Measurements from ENCODE around the gene STARD10.

STARD10 gene

GRCh38 chr11:72766152-72766902, 27.5 kb downstream of the STARD10 start:
- H3K27me3 Mint-ChIP-seq = peaks cover 30% of the 10 kb centered on the region
- H3K4me3 Mint-ChIP-seq = no peak overlapping the region
- CTCF ChIA-PET = interaction anchor here (0.6 kb wide), 1 partner anchor 42 kb away, joined by 3 read pairs; no protein-coding TSS in a partner anchor
- peaks cover 4% of the 10 kb centered on the region for H3K4me1 Mint-ChIP-seq
- H3K9me3 Mint-ChIP-seq = no peaks in the 10 kb centered on the region
- no peak overlapping the region for H3K27ac Mint-ChIP-seq
- DNase-seq = no peak
- no peaks in the 10 kb centered on the region for H3K36me3 Mint-ChIP-seq

- no peak overlapping the region for H3K27ac Mint-ChIP-seq
- H3K27me3 Mint-ChIP-seq = peaks cover 20% of the 10 kb centered on the region
- H3K36me3 Mint-ChIP-seq = no peaks in the 10 kb centered on the region
- CTCF ChIA-PET = no interaction called here
- peaks cover 5% of the 10 kb centered on the region for H3K4me1 Mint-ChIP-seq
- H3K9me3 Mint-ChIP-seq = no peaks in the 10 kb centered on the region
- no peak overlapping the region for H3K4me3 Mint-ChIP-seq
- DNase-seq = no peak
Measured at GRCh38 chr11:72764503-72764902, 29.3 kb downstream of the STARD10 start.

- no peaks in the 10 kb centered on the region for H3K36me3 Mint-ChIP-seq
- CTCF ChIA-PET = no interaction called here
- no peak overlapping the region for H3K4me3 Mint-ChIP-seq
- H3K4me1 Mint-ChIP-seq = peaks cover 6% of the 10 kb centered on the region
- H3K9me3 Mint-ChIP-seq = no peaks in the 10 kb centered on the region
- peaks cover 20% of the 10 kb centered on the region for H3K27me3 Mint-ChIP-seq
- no peak overlapping the region for H3K27ac Mint-ChIP-seq
- no peak for DNase-seq
Measured at GRCh38 chr11:72763823-72764222, 30.0 kb downstream of the STARD10 start.

GRCh38 chr11:72762641-72763304, 31.1 kb downstream of the STARD10 start:
- no peak overlapping the region for H3K4me3 Mint-ChIP-seq
- peaks cover 13% of the 10 kb centered on the region for H3K27me3 Mint-ChIP-seq
- H3K9me3 Mint-ChIP-seq = no peaks in the 10 kb centered on the region
- CTCF ChIA-PET = interaction anchor here (1.2 kb wide), 1 partner anchor 26 kb away, joined by 3 read pairs; no protein-coding TSS in a partner anchor
- no peak for DNase-seq
- no peaks in the 10 kb centered on the region for H3K36me3 Mint-ChIP-seq
- H3K27ac Mint-ChIP-seq = no peak overlapping the region
- peaks cover 6% of the 10 kb centered on the region for H3K4me1 Mint-ChIP-seq

- Mint-ChIP-seq H3K9me3 (no peaks in the 10 kb centered on the region), H3K4me3 (no peak overlapping the region), H3K27me3 (peaks cover 4% of the 10 kb centered on the region), H3K27ac (no peak overlapping the region), H3K4me1 (peaks cover 6% of the 10 kb centered on the region), H3K36me3 (no peaks in the 10 kb centered on the region)
- CTCF ChIA-PET = no interaction called here
- DNase-seq = no peak
Measured at GRCh38 chr11:72760539-72761405, 33.1 kb downstream of the STARD10 start.

GRCh38 chr11:72759468-72759985, 34.3 kb downstream of the STARD10 start:
- Mint-ChIP-seq H3K4me3 (no peak overlapping the region), H3K27me3 (peaks cover 4% of the 10 kb centered on the region), H3K9me3 (no peaks in the 10 kb centered on the region), H3K27ac (no peak overlapping the region), H3K36me3 (no peaks in the 10 kb centered on the region), H3K4me1 (peaks cover 6% of the 10 kb centered on the region)
- DNase-seq = no peak
- CTCF ChIA-PET = no interaction called here

GRCh38 chr11:72758690-72759389, 35.0 kb downstream of the STARD10 start:
- CTCF ChIA-PET = no interaction called here
- Mint-ChIP-seq H3K36me3 (no peaks in the 10 kb centered on the region), H3K4me1 (peaks cover 12% of the 10 kb centered on the region), H3K27ac (no peak overlapping the region), H3K9me3 (no peaks in the 10 kb centered on the region), H3K27me3 (peaks cover 4% of the 10 kb centered on the region), H3K4me3 (no peak overlapping the region)
- no peak for DNase-seq

GRCh38 chr11:72758304-72758689, 35.5 kb downstream of the STARD10 start:
- Mint-ChIP-seq H3K4me3 (no peak overlapping the region), H3K36me3 (no peaks in the 10 kb centered on the region), H3K27ac (no peak overlapping the region), H3K4me1 (peaks cover 16% of the 10 kb centered on the region), H3K9me3 (no peaks in the 10 kb centered on the region), H3K27me3 (peaks cover 4% of the 10 kb centered on the region)
- no peak for DNase-seq
- CTCF ChIA-PET = no interaction called here

- CTCF ChIA-PET = no interaction called here
- no peak for DNase-seq
- H3K27ac Mint-ChIP-seq = no peak overlapping the region
Measured at GRCh38 chr11:72755713-72756285, 38.0 kb downstream of the STARD10 start.

GRCh38 chr11:72754544-72755155, 39.2 kb downstream of the STARD10 start:
- H3K27me3 Mint-ChIP-seq = peaks cover 4% of the 10 kb centered on the region
- CTCF ChIA-PET = no interaction called here
- H3K4me3 Mint-ChIP-seq = no peak overlapping the region
- H3K27ac Mint-ChIP-seq = no peak overlapping the region
- no peaks in the 10 kb centered on the region for H3K9me3 Mint-ChIP-seq
- no peak for DNase-seq
- peaks cover 41% of the 10 kb centered on the region for H3K4me1 Mint-ChIP-seq
- H3K36me3 Mint-ChIP-seq = no peaks in the 10 kb centered on the region

More at GRCh38 chr11:72755713-72756285, 38.0 kb downstream of the STARD10 start:
- Mint-ChIP-seq H3K9me3 (no peaks in the 10 kb centered on the region), H3K27me3 (peaks cover 4% of the 10 kb centered on the region), H3K36me3 (no peaks in the 10 kb centered on the region), H3K4me1 (peaks cover 33% of the 10 kb centered on the region), H3K4me3 (no peak overlapping the region)

GRCh38 chr11:72754149-72754543, 39.7 kb downstream of the STARD10 start:
- DNase-seq = no peak
- CTCF ChIA-PET = interaction anchor here (0.6 kb wide), 1 partner anchor 388 kb away, joined by 4 read pairs; the partner anchor contains the start of gene FCHSD2
- Mint-ChIP-seq H3K4me1 (peaks cover 43% of the 10 kb centered on the region), H3K4me3 (no peak overlapping the region), H3K9me3 (no peaks in the 10 kb centered on the region), H3K27me3 (peaks cover 4% of the 10 kb centered on the region), H3K36me3 (no peaks in the 10 kb centered on the region), H3K27ac (no peak overlapping the region)

GRCh38 chr11:72753341-72754148, 40.3 kb downstream of the STARD10 start:
- Mint-ChIP-seq H3K4me3 (peak overlapping the region; percentile 87), H3K4me1 (peaks cover 49% of the 10 kb centered on the region), H3K9me3 (no peaks in the 10 kb centered on the region), H3K36me3 (no peaks in the 10 kb centered on the region), H3K27me3 (peaks cover 4% of the 10 kb centered on the region), H3K27ac (no peak overlapping the region)
- no peak for DNase-seq
- CTCF ChIA-PET = interaction anchor here (0.6 to 1.4 kb wide), 6 partner anchors 11 to 424 kb away, joined by 3 to 4 read pairs (median 4); partner anchors contain the start of gene FCHSD2
